Measurements from ENCODE around the gene RNF112. TPM values are rescaled to one million over a fixed set of nuclear protein-coding genes. Genes with fewer than 3 reads are reported as not detected.

Gene RNF112
- total RNA-seq, 1 donor from 2014 or later: 0.86 TPM

GRCh38 chr17:19411631-19412030, 599 bp downstream of the RNF112 start:
- TF ChIP-seq EZH2 (IDR thresholded peaks at IDR 0.05): no peak
- TF ChIP-seq EZH2phosphoT487 (IDR thresholded peaks at IDR 0.05): no peak
- TF ChIP-seq CTCF (IDR thresholded peaks at IDR 0.05): no peak
- Mint-ChIP-seq H3K4me3 (no peak overlapping the region), H3K27me3 (ENCODE audit: insufficient read depth, low read depth) (peaks cover 14% of the 10 kb centered on the region), H3K36me3 (no peaks in the 10 kb centered on the region), H3K4me1 (peaks cover 20% of the 10 kb centered on the region), H3K9me3 (no peaks in the 10 kb centered on the region), H3K27ac (no peak overlapping the region)
- no peak for DNase-seq (ENCODE audit: low spot score)
- Histone ChIP-seq H3K9ac (no peak overlapping the region), H3K4me1 (peaks cover 13% of the 10 kb centered on the region), H3K4me3 (no peak overlapping the region), H3F3A (ENCODE audit: low read depth) (no peaks in the 10 kb centered on the region), H3K9me3 (ENCODE audit: low read depth) (no peaks in the 10 kb centered on the region), H3K27ac (no peak overlapping the region), H3K4me2 (peak overlapping the region; percentile 58), H3K36me3 (no peaks in the 10 kb centered on the region), H4K20me1 (ENCODE audit: low read depth) (no peaks in the 10 kb centered on the region), H3K79me2 (ENCODE audit: low read depth) (no peaks in the 10 kb centered on the region), H2AFZ (replicated peaks) (no peak overlapping the region), H3K27me3 (no peaks in the 10 kb centered on the region)

- H3K36me3 ChIP-seq: no peaks in the 10 kb centered on the region
- H3K9me3 ChIP-seq (ENCODE audit: low read depth): no peaks in the 10 kb centered on the region
- H3K9ac ChIP-seq: no peak overlapping the region
- peaks cover 20% of the 10 kb centered on the region for H3K4me1 Mint-ChIP-seq
- H3K4me3 ChIP-seq: no peak overlapping the region
- H3K9me3 Mint-ChIP-seq: no peaks in the 10 kb centered on the region
- no peaks in the 10 kb centered on the region for H3K27me3 ChIP-seq
- no peaks in the 10 kb centered on the region for H3K36me3 Mint-ChIP-seq
- H3K4me2 ChIP-seq: no peak overlapping the region
- H3F3A ChIP-seq (ENCODE audit: low read depth): no peaks in the 10 kb centered on the region
- H3K27ac ChIP-seq: no peak overlapping the region
- TF ChIP-seq EZH2phosphoT487 (IDR thresholded peaks at IDR 0.05) (no peak), EZH2 (IDR thresholded peaks at IDR 0.05) (no peak), CTCF (IDR thresholded peaks at IDR 0.05) (no peak)
- no peak for DNase-seq (ENCODE audit: low spot score)
- H3K27me3 Mint-ChIP-seq (ENCODE audit: insufficient read depth, low read depth): peaks cover 12% of the 10 kb centered on the region
- no peak overlapping the region for H2AFZ ChIP-seq (replicated peaks)
- H3K4me1 ChIP-seq: peaks cover 13% of the 10 kb centered on the region
- H3K27ac Mint-ChIP-seq: no peak overlapping the region
- H3K79me2 ChIP-seq (ENCODE audit: low read depth): no peaks in the 10 kb centered on the region
- no peak overlapping the region for H3K4me3 Mint-ChIP-seq
- no peaks in the 10 kb centered on the region for H4K20me1 ChIP-seq (ENCODE audit: low read depth)
Observed at GRCh38 chr17:19412510-19412909, 1.5 kb downstream of the RNF112 start.

- TF ChIP-seq EZH2 (IDR thresholded peaks at IDR 0.05): no peak
- no peak for TF ChIP-seq CTCF (IDR thresholded peaks at IDR 0.05)
- Histone ChIP-seq H3K9me3 (ENCODE audit: low read depth) (no peaks in the 10 kb centered on the region), H3K36me3 (no peaks in the 10 kb centered on the region), H3K4me3 (no peak overlapping the region), H3K27ac (no peak overlapping the region), H4K20me1 (ENCODE audit: low read depth) (no peaks in the 10 kb centered on the region), H2AFZ (replicated peaks) (no peak overlapping the region), H3F3A (ENCODE audit: low read depth) (no peaks in the 10 kb centered on the region), H3K79me2 (ENCODE audit: low read depth) (no peaks in the 10 kb centered on the region), H3K4me1 (peaks cover 13% of the 10 kb centered on the region), H3K4me2 (no peak overlapping the region), H3K27me3 (no peaks in the 10 kb centered on the region), H3K9ac (no peak overlapping the region)
- H3K27me3 Mint-ChIP-seq (ENCODE audit: insufficient read depth, low read depth): peaks cover 12% of the 10 kb centered on the region
- H3K9me3 Mint-ChIP-seq: no peaks in the 10 kb centered on the region
- no peak for DNase-seq (ENCODE audit: low spot score)
- H3K4me3 Mint-ChIP-seq: no peak overlapping the region
- H3K4me1 Mint-ChIP-seq: peaks cover 20% of the 10 kb centered on the region
- H3K27ac Mint-ChIP-seq: no peak overlapping the region
- no peaks in the 10 kb centered on the region for H3K36me3 Mint-ChIP-seq
Observed at GRCh38 chr17:19412984-19413383, 2.0 kb downstream of the RNF112 start.
